ENCODE data around the gene NACAD.
A peak's percentile ranks its signal among the peaks of the same experiment; 100 is the strongest.
"Not testable (repeated sequence)": the region's sequence is repeated elsewhere in the genome, so short reads cannot be mapped to it uniquely, and the experiment has no call there.

Gene NACAD

GRCh38 chr7:45055016-45055415 lies 33.8 kb downstream of the NACAD start:
- no peak for DNase-seq (ENCODE audit: low spot score)

GRCh38 chr7:45054442-45054841 lies 34.3 kb downstream of the NACAD start:
- no peak for DNase-seq (ENCODE audit: low spot score)

GRCh38 chr7:45053941-45054340 lies 34.8 kb downstream of the NACAD start:
- DNase-seq (ENCODE audit: low spot score): no peak

GRCh38 chr7:45053401-45053800 lies 35.4 kb downstream of the NACAD start:
- no peak for DNase-seq (ENCODE audit: low spot score)

- DNase-seq (ENCODE audit: low spot score): no peak
Observed at GRCh38 chr7:45052011-45052410, 36.8 kb downstream of the NACAD start.

GRCh38 chr7:45050198-45050597 lies 38.6 kb downstream of the NACAD start:
- no peak for DNase-seq (ENCODE audit: low spot score)

- DNase-seq (ENCODE audit: low spot score): no peak
Observed at GRCh38 chr7:45048748-45049147, 40.0 kb downstream of the NACAD start.

GRCh38 chr7:45044338-45044737 lies 44.4 kb downstream of the NACAD start:
- no peak for DNase-seq (ENCODE audit: low spot score)

GRCh38 chr7:45039106-45039505 lies 49.7 kb downstream of the NACAD start:
- DNase-seq (ENCODE audit: low spot score): no peak

GRCh38 chr7:45037876-45038275 lies 50.9 kb downstream of the NACAD start:
- DNase-seq (ENCODE audit: low spot score): no peak

GRCh38 chr7:45036796-45037195 lies 52.0 kb downstream of the NACAD start:
- DNase-seq (ENCODE audit: low spot score): no peak

GRCh38 chr7:45036317-45036716 lies 52.5 kb downstream of the NACAD start:
- DNase-seq (ENCODE audit: low spot score): no peak

GRCh38 chr7:45035893-45036292 lies 52.9 kb downstream of the NACAD start:
- DNase-seq (ENCODE audit: low spot score): no peak

GRCh38 chr7:45035371-45035770 lies 53.4 kb downstream of the NACAD start:
- DNase-seq (ENCODE audit: low spot score): no peak

GRCh38 chr7:45034710-45035109 lies 54.1 kb downstream of the NACAD start:
- DNase-seq (ENCODE audit: low spot score): not testable (repeated sequence)

- no peak for DNase-seq (ENCODE audit: low spot score)
Observed at GRCh38 chr7:45033931-45034290, 54.9 kb downstream of the NACAD start.

- DNase-seq (ENCODE audit: low spot score): no peak
Observed at GRCh38 chr7:45033261-45033930, 55.4 kb downstream of the NACAD start.

GRCh38 chr7:45032421-45032820 lies 56.3 kb downstream of the NACAD start:
- DNase-seq (ENCODE audit: low spot score): no peak

- peak; percentile 45 for DNase-seq (ENCODE audit: low spot score)
Observed at GRCh38 chr7:45031829-45032228, 56.9 kb downstream of the NACAD start.
